GM18511 (cell line): ENCODE results near the gene METTL22.

Experiments
- ATAC-seq: cut with Tn5 transposase; IDR thresholded peaks from one replicate; pipeline ENCODE4 v1.9.1; 2021; ENCODE audit warnings: mild to moderate bottlenecking, moderate library complexity; ENCODE audit not compliant: unreplicated experiment

Gene METTL22

DNA sequence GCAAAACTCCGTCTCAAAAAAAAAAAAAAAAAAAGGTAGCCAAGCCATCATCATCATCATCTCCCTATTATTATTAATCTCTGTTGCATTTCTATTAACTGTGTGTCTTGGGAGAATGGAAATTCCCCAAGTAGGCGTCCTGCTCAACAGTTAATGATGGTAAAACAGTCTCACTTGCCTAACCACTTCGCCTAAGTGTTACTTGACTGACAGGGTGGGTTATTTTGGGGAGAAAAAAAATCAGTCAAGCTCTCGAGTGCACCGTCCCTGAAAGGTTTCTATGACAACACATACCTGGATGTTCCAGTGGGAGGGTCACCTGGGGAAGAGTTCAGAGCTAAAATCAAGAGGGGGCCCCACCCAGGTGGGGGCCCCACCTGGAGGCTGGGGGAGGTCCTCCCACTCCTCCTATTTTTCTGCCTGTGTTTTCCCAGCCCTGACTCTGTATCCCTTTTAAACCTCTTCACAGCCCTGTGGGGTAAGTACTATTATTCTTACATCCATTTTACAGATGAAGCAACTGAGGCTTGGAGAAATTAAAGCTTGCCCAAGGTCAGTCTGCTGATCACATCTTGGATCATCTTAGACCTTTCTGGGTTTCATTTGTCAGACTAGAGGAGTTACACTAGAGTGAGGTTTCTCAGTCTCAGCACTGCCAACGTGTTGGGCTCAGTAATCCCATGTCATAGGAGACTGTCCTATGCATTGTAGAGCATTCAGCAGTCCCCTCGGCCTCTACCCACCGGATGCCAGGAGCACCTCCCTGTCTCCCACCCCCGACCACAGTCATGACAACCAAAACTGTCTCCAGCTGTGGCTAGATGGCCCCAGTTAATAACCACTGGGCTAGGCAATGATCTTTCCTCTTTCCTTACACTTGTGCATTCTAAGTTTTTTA lies 41.9 kb downstream of the METTL22 start:
- ATAC-seq = no peak

GRCh38 chr16:8665529-8665928 lies 44.0 kb downstream of the METTL22 start:
- no peak for ATAC-seq

DNA sequence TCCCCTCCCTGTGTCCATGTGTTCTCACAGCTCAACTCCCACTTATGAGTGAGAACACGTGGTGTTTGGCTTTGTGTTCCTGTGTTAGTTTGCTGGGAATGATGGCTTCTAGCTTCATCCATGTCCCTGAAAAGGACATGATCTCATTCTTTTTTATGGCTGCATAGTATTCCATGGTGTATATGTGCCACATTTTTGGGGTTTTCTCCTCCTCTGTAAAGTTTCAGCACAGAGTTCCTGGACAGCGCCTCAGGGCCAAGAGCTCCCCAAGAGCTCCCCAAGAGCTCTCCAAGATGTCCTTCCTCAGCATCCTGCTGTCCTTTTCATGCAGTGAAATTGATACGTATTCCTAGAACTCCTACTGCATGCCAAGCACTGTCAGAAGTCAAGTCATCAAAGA lies 46.0 kb downstream of the METTL22 start:
- no peak for ATAC-seq

GRCh38 chr16:8668113-8668512 lies 46.6 kb downstream of the METTL22 start:
- ATAC-seq = no peak

DNA sequence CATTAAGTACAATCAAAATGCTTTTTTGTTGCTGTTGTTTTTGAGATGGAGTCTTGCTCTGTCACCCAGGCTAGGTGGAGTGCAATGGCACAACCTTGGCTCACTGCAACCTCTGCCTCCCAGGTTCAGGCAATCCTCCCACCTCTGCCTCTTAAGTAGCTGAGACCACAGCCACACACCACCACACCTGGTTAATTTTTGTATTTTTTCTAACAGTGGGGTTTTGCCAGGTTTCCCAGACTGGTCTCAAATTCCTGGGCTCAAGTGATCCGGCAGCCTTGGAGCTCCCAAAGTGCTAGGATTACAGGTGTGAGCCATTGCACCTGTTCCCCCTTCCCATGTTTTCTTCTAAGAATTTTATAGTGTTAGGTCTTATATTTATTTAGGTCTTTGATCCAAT lies 48.0 kb downstream of the METTL22 start:
- ATAC-seq = no peak

DNA sequence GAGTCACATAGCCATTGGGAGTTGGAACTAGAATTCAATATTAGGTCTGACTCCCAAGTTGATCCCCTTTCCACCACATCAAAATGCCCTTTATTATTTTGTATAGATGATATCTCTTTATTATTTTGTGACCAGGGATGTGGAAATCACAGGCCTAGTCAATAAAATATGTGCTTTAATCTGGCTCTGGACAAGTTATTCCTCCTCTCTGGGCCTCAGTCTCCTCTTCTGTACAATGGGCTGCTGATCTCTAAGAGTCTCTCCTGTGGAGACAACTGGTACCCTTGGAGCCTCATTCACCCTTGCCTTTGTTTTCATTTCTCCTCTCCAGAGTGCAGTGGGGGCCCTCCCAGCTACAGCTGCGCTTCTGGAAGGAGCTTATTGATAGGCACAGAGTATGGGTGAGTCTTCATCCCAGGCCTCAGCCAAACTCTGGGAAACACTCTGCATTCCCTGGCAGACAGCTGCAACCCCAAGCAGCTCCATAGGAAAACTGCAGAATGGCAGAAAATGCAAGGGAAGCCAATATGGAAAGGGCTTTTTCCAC lies 48.6 kb downstream of the METTL22 start:
- ATAC-seq = no peak

GRCh38 chr16:8673611-8674412 lies 52.3 kb downstream of the METTL22 start:
- peak; percentile 47 for ATAC-seq

DNA sequence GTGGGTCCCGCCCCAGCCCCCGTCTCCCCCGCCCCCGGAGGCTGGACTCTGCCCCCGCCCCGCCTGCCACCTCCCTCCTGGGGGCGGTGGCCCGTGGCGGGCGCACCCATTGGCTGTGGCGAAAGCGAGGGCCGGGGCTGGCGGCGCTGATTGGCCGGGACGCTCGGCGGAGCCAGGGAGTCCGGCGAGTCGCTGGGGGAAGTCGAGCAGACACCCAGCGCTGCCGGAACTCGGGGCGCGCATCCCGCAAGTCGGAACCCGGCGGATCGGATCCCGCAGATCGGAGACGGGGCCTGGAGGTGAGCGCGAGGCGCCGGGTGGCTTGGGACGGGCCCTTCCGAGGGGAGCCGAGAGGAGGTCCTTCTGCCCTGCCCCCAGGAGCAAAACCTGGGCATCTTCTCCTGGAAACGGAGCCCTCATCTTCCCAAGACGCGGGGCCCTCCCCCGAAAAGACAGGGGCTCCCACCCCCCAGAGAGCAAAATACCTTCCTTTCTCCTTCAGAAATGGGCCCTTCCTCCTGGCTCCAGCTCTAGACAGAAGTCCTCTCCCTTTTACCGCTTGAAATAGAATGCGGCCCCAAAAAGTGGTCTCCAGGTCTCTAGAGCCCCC lies 53.0 kb downstream of the METTL22 start, which contains the start of gene ABAT:
ABAT (plus strand) TSS at position 205 of the 610 bp plus-strand sequence. CDS start 61,123 bp downstream, outside the sequence.
- peak; percentile 100 for ATAC-seq

- no peak for ATAC-seq
Measured at GRCh38 chr16:8675183-8676159, 54.0 kb downstream of the METTL22 start.

GRCh38 chr16:8676160-8676547 lies 54.7 kb downstream of the METTL22 start:
- ATAC-seq = no peak

DNA sequence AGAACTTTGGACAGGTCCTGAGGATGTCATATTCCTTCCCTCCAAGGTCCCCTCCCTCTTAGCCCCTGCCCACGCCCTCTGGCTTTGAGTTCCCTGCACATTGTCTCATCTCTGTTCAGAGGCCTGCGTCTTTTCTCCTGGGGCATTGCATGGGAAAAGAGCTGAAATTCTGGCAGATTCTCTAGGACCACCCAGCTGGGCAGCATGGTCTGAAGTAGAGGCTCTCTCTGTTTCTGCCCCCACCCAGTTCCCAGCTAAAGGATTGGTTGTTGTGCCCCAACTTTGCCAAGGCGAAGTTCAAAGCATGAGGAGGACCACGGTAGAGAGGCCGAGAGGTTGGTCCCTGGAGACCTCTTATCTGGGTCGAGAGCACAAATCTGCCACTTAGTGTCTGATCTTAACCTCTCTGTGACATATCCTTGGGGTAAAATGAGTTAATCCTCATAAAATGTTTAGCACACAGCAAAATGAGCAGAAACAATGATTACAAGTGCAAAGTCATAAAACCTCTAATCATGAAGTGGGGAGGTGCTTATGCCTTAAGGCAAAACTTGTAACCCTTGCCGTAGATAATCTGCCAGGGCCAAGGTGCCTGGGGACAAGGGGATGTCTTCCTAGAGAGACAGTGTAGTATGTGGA lies 55.4 kb downstream of the METTL22 start:
- no peak for ATAC-seq

- ATAC-seq = no peak
Measured at GRCh38 chr16:8677481-8677880, 56.0 kb downstream of the METTL22 start.

- ATAC-seq = no peak
Measured at GRCh38 chr16:8678068-8678927, 56.8 kb downstream of the METTL22 start.

- ATAC-seq = no peak
Measured at GRCh38 chr16:8679151-8679550, 57.7 kb downstream of the METTL22 start.

DNA sequence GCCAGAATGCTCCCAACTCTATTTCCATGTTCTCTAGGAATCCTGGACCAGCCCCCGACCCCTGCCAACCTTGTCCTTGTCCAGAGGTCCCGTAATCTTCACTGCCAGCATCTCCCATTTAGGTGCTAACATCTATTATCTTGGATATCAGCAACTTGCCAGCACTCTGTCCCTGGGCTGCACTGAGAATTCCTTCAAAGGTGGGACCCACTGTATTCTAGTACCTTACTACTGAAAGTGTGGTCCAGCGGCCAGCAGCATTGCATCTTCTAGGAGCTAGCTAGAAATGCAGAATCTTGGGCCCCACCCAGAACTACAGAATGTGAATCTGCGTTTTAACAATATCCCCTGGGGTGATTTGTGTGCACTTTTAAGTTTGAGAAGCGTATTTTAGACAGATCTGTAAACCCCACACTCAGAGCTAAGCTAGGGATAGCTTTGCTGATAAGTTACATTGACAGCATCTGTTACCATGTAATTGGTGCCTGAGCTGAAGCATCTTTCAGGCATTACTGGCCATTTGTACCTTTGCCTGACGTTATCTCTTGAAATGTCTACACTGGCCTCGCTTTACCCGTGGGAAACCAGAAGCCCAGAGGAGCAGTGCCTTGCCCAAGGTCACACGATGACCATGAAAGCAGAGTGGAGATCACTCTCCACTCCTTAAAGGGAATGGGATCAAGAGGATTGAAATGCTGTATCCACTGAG lies 61.2 kb downstream of the METTL22 start:
- ATAC-seq = no peak

DNA sequence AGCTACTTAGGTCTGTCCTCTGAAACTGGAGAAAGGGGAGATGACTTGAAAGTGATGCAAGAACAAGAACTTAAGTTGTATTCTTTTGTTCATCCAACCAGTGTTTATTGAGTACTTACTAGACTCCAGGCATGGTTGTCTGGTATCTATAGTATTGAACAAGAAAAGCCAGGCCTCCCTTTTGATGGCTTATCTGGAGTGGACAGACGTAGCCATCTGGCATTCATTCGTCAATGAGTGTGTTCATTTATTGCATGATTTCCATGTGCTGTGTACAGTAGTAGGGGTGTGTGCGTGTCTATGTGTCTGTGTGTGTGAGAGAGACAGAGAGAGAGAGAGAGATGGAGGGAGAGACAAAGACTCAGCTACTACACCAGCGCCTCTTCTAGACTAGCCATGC lies 62.1 kb downstream of the METTL22 start:
- no peak for ATAC-seq

- ATAC-seq = no peak
Measured at GRCh38 chr16:8685617-8686016, 64.1 kb downstream of the METTL22 start.

DNA sequence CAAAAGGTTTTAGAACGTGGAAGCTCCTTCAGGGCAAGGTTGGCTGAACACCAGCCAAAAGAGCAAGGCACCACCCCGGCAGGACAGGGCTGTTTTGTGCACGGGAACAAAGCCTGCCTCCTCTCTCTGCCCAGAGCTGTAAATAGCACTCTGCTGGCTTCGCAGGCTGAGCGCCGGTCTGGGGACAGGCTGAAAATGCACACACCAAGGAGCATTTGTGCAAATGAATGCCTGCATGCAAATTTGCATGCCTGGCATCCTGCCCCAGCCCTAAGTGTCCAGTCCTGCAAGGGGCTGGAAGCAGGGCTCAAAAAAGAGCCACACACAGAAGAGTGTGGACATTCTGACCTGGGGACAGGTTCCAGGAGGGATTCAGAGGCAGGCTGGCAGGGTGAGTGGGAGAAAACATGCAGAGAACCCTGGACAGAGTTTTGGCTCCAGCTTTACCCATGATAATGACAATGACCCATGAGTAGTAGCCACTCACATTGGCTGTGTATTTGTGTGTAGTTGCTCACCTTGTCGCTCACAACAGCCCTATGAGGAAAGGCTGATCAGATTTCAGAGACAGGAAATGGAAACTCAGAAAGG lies 64.6 kb downstream of the METTL22 start:
- ATAC-seq = no peak
